T-helper 2 cell treated with Interferon-gamma antibody and Interleukin-4, amounts not matched to agents 100 ng/mL and 5 ng/mL, for 36 hours (primary cell): ENCODE data around the gene SEMA3E. TPM values are rescaled to one million over a fixed set of nuclear protein-coding genes. Genes with fewer than 3 reads are reported as not detected.

Source experiments
- intact Hi-C: fragments of 100-400 bp; cut with micrococcal nuclease; formaldehyde crosslinking; loops from one replicate; pipeline ENCODE4 v1.15.1; 2023
- total RNA-seq: library from RNA; stranded (reverse); gene quantifications from 2 replicates; pipeline ENCODE4 v1.2.3, GENCODE V29; 2022

SEMA3E gene
- total RNA-seq, 1 donor from 2014 or later, result not detected

- intact Hi-C loops, result no loop called here
These were observed 285.9 kb downstream of the SEMA3E start for GRCh38 chr7:83362871-83363550.

- intact Hi-C loops, result no loop called here
These were observed 289.8 kb downstream of the SEMA3E start for GRCh38 chr7:83359108-83359507.

GRCh38 chr7:83355143-83355542 is 293.8 kb downstream of the SEMA3E start:
- intact Hi-C loops, result no loop called here

GRCh38 chr7:83347945-83348444 is 300.9 kb downstream of the SEMA3E start:
- intact Hi-C loops, result no loop called here

- intact Hi-C loops, result no loop called here
These were observed 309.0 kb downstream of the SEMA3E start for GRCh38 chr7:83339907-83340306.

- intact Hi-C loops, result no loop called here
These were observed 310.5 kb downstream of the SEMA3E start for GRCh38 chr7:83338277-83338950.

GRCh38 chr7:83337050-83337449 is 311.9 kb downstream of the SEMA3E start:
- intact Hi-C loops, result no loop called here

GRCh38 chr7:83326223-83326622 is 322.7 kb downstream of the SEMA3E start:
- intact Hi-C loops, result no loop called here

- intact Hi-C loops, result no loop called here
These were observed 323.9 kb downstream of the SEMA3E start for GRCh38 chr7:83325083-83325482.

- intact Hi-C loops, result no loop called here
These were observed 324.3 kb downstream of the SEMA3E start for GRCh38 chr7:83324596-83324995.

GRCh38 chr7:83321011-83321410 is 327.9 kb downstream of the SEMA3E start:
- intact Hi-C loops, result no loop called here

GRCh38 chr7:83313931-83314330 is 335.0 kb downstream of the SEMA3E start:
- intact Hi-C loops, result no loop called here
